ENCODE measurements around the gene USP40.
A peak's percentile ranks its signal among the peaks of the same experiment; 100 is the strongest.
"Not testable (repeated sequence)": the region's sequence is repeated elsewhere in the genome, so short reads cannot be mapped to it uniquely, and the experiment has no call there.

USP40 gene, protein sequence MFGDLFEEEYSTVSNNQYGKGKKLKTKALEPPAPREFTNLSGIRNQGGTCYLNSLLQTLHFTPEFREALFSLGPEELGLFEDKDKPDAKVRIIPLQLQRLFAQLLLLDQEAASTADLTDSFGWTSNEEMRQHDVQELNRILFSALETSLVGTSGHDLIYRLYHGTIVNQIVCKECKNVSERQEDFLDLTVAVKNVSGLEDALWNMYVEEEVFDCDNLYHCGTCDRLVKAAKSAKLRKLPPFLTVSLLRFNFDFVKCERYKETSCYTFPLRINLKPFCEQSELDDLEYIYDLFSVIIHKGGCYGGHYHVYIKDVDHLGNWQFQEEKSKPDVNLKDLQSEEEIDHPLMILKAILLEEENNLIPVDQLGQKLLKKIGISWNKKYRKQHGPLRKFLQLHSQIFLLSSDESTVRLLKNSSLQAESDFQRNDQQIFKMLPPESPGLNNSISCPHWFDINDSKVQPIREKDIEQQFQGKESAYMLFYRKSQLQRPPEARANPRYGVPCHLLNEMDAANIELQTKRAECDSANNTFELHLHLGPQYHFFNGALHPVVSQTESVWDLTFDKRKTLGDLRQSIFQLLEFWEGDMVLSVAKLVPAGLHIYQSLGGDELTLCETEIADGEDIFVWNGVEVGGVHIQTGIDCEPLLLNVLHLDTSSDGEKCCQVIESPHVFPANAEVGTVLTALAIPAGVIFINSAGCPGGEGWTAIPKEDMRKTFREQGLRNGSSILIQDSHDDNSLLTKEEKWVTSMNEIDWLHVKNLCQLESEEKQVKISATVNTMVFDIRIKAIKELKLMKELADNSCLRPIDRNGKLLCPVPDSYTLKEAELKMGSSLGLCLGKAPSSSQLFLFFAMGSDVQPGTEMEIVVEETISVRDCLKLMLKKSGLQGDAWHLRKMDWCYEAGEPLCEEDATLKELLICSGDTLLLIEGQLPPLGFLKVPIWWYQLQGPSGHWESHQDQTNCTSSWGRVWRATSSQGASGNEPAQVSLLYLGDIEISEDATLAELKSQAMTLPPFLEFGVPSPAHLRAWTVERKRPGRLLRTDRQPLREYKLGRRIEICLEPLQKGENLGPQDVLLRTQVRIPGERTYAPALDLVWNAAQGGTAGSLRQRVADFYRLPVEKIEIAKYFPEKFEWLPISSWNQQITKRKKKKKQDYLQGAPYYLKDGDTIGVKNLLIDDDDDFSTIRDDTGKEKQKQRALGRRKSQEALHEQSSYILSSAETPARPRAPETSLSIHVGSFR

DNA sequence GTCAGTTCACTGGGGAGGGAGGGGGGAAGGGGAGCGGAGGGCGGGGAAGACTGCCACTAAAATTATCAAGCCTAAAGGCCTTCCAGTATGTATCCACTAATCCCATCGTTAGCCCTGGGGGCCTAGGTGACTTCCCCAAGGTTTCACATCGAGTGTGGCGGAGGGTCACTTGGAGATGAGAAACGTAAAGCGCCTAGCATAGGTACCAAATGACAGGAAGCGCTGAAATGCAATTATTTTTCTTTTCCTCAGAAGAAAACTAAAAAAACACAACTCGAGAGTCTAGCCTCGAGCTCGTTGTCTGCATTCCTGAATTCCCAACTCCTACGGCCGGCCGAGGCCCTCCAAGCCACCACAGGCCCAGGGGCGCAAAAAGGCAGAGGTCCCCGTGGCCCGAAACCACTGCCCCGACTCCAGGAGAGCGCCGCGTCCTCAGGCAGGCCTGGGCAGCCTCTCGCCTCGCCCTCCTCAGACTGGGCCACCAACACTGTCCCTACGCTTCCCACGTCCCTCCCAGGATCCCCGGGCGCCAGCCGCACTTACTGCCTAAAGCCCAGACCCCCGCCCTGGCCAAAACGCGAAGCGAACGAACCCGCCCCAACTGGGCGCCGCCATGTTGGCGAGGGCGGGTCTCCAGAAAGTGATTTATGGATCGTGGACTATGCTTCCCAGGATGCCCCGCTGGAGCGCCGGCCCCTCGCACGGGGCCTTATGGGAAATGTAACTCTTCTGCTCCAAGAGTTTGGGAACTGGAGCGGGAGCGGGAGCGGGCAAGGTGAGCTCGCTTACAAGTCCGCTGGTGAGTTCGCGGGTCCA is at the start of gene USP40:
USP40 (minus strand) TSS at position 642 of the 816 bp plus-strand sequence. CDS start 1,228 bp downstream, outside the sequence.
- DNase-seq, result peak; percentile 52

- no peak for DNase-seq
Observed at GRCh38 chr2:233611284-233611683, 44.7 kb upstream of the USP40 start.

GRCh38 chr2:233605680-233606079 is 39.1 kb upstream of the USP40 start:
- no peak for DNase-seq

DNA sequence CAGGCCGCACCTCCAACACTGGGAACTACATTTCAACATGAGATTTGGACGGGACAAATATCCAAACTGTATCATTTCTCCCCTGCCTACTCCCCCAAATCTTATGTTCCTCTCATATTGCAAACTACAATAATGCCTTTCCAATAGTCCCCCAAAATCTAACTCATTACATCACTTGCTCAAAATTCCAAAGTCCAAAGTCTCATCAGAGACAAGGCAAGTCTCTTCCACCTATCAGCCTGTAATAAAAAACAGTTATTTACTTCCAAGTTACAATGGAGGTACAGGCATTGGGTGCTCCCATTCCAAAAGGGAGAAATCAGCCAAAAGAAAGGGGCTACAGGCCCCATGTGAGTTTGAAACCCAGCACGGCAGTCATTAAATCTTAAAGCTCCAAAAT is 38.2 kb upstream of the USP40 start:
- DNase-seq, result no peak

- no peak for DNase-seq
Observed at GRCh38 chr2:233603520-233603919, 36.9 kb upstream of the USP40 start.

GRCh38 chr2:233602076-233602475 is 35.5 kb upstream of the USP40 start:
- DNase-seq, result no peak

DNA sequence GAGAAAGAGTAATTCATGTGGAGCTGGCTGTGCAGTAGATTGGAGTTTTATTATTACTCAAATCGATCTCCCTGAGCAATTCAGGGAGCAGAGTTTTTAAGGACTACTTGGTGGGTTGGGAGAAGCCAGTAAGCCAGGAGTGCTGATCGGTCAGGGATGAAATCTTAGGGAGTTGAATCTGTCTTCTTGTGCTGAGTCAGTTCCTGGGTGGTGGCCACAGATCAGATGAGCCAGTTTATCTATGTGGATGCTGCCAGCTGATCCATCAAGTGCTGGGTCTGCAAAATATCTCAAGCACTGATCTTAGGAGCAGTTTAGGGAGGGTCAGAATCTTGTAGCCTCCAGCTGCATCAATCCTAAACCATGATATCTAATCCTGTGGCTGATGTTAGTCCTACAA is 33.8 kb upstream of the USP40 start:
- DNase-seq, result no peak

DNA sequence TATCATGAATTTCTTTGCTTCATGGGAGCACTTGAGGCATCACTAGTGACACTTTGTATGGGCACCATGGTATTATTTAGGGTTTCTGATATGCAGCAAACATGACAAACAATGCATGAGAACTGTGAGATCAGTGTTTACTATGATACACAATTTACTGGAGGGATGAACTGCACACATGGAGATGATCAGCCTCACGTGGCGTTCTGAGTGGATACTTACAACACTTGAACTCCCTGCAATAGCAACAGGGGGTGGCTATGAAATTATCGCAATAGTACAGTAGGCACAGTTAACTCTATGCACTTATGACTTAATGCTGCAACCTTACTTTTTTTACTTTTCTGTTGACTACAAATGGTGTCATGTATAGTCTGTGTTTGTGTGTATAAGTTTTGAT is 32.4 kb upstream of the USP40 start:
- DNase-seq, result no peak

GRCh38 chr2:233597522-233597921 is 30.9 kb upstream of the USP40 start:
- DNase-seq, result no peak

DNA sequence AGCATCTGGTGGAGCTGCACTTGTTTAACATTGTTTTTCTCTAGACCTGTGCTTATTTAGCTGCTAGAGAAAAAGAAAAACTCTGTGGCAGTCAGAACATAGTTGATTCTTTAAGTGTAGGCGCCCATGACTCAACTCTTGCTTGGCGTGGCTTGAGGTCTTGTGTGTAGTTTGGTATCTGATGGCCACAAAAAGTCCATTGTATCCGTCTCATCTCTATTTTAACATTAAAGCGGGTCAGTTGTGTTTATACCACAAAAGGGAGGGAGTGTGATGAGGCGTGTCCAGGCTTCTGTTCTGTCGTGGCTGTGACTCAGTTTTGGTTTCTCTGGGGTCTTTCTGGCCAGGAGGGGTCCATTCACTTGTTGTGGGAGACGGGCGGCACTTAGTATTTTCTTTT is 26.6 kb upstream of the USP40 start:
- no peak for DNase-seq

- not testable (repeated sequence) for DNase-seq
Observed at GRCh38 chr2:233592706-233593105, 26.1 kb upstream of the USP40 start.

DNA sequence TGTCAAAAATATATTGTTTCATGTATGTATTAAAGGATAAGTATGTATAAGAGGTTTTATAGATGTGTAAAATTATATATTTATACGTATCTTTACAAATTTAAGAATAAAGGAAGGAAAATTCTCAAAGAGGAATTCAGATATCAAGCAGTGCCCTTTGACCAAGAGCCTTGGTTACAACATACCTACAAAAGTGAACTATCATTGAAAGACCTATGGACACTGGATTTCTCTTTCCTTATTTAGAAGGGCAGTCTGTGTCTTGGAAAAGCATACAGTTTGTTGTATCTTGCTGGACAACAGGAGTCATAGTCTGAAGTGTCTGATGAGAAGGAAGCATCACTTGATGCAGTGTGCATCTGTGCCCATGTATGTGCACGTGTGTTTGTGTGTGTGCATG is 21.8 kb upstream of the USP40 start:
- DNase-seq, result no peak

- no peak for DNase-seq
Observed at GRCh38 chr2:233584210-233584609, 17.6 kb upstream of the USP40 start.

- not testable (repeated sequence) for DNase-seq
Observed at GRCh38 chr2:233583217-233583965, 16.8 kb upstream of the USP40 start.

DNA sequence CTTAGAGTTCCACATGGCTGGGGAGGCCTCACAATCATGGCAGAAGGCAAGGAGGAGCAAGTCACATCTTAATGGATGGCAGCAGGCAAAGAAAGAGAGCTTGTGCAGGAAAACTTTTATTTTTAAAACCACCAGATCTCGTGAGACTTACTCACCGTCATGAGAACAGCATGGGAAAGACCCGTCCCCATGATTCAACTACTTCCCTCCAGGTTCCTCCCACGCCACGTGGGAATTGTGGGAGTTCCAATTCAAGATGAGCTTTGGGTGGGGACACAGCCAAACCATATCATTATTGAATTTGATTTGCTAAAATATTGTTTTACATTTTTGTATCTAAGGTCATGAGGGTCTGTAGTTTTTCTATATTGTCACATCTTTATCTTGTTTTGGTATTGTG is 10.8 kb upstream of the USP40 start:
- not testable (repeated sequence) for DNase-seq

DNA sequence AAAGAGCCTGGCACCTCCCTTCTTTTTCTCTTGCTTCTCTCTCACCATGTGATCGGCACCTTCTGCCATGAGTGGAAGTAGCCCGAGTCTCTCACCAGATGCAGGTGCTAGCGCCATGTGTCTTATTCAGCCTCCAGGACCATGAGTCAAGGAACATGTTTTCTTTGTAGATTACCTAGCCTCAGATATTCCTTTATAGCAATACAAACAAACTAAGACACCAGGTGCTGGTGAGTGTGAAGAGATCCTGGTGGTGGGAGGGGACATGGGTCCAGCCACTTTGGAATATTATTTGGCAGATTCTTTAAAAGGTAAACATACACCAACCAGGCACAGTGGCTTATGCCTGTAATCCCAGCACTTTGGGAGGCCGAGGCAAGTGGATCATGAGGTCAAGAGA is 5.9 kb upstream of the USP40 start:
- no peak for DNase-seq

GRCh38 chr2:233571462-233571861 is 4.9 kb upstream of the USP40 start:
- DNase-seq, result no peak

- DNase-seq, result no peak
Observed at GRCh38 chr2:233571001-233571400, 4.4 kb upstream of the USP40 start.

- peak in 1 of 2 donors; percentile 2 for DNase-seq
Observed at GRCh38 chr2:233565685-233566140, 869 bp downstream of the USP40 start.

- DNase-seq, result no peak
Observed at GRCh38 chr2:233563663-233564430, 2.7 kb downstream of the USP40 start.
